Activated gamma-delta T cell (primary cell): ENCODE measurements around the gene KCNK10.

Source experiments
- DNase-seq: peaks from one replicate; lab custom pipeline; 2025; lab: John Stamatoyannopoulos, UW

KCNK10 gene

DNA sequence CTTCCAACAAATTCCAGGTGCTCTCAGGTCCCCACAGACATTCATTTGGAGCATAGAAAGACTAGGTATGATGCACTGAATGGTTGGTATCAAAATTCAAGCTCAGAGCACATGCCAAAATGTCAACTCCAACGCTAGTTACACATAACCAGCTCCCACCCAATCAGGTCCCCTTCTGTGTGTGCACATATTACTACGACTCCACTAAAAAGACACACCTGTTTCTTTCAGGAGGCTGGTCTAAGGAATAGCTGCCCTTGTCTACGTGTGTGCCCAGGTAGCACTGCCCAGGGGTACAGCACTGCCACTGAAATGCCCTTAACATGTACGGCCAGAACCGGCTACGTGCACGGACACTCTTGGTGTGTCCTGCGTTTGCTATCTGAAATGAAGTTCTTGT lies 138.1 kb downstream of the KCNK10 start:
- no peak for DNase-seq

DNA sequence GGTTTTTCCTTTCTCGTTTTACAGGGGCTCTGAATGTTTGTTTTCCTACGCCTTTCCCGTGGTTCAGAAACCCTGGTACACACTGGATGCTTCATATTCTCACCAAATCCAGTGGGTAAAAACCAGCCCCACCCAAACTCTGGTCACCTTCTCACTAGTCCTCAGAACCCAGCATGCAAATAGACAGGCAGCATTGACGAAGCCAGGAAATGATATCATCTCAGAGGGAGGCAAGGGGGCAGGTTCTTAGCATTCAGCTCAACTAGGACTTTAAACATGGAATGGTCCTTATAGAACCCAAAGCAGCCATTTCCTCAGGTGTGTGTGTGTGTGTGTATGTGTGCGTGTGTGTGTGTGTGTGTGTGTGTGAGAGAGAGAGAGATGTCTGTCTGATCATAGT lies 142.0 kb downstream of the KCNK10 start:
- no peak for DNase-seq

DNA sequence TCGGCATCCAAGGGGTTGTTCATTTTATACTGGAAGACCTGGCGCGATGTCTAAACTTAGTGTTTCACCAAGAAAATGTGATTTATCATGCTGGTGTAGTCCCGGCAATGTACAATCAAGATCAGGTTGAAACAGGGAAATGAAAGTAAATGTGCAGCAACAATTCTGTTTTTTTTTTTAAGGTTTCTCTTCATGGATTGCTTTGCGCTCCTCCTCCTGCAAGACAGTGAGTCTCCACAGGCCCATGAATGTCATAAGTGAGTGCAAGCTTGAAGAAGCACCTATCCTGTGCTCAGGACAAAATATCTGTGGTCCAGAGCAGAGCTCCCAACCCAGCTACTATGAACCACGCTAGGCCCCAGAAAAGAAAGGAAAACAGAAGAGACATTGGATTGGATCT lies 143.4 kb downstream of the KCNK10 start:
- no peak for DNase-seq

DNA sequence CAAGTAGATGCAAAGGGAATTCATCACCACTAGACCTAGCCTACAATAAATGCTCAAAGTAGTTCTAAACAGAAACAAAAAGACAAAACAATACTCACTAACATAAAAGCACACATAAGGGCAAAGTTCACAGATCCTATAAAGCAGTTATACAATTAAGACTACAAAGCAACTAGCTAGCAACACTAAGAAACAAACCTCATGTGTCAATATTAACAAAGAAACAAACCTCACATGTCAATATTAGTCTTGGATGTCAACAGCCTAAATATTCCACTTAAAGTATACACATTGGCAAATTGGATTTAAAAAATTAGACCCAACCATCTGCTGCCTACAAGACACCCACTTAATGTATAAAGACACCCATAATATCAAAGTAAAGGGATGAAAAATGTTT lies 152.7 kb downstream of the KCNK10 start:
- DNase-seq: no peak

DNA sequence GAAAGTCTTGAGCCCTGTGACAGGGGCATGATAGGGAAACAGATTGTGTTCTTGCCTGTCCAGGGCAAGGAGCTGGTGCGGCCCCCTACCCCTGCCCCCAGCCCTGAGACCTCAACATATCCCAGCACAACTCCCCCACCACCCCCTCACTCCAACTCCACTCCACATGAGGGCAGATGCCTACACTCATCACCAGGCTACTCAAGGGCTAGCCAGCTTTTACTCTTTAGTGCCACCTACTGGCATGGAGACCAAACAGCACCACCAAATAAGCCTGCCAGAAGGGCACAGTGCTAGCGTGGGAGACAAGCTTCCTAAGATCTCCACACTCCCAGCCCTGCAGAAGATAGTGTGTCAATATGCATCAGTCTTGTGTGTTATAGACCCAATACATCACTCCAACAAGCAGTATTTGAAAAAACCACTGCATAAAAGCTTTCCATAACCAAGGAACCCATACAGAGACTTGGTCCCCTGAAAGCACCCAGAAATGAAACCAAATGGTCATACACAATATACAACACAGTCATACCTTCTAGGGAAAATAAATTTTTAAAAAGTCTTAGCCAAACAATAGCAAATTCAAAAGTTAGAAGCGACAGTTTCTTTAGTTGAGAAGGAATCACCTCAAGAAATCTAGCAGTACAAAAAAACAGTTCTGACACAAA lies 154.4 kb downstream of the KCNK10 start:
- DNase-seq: no peak

DNA sequence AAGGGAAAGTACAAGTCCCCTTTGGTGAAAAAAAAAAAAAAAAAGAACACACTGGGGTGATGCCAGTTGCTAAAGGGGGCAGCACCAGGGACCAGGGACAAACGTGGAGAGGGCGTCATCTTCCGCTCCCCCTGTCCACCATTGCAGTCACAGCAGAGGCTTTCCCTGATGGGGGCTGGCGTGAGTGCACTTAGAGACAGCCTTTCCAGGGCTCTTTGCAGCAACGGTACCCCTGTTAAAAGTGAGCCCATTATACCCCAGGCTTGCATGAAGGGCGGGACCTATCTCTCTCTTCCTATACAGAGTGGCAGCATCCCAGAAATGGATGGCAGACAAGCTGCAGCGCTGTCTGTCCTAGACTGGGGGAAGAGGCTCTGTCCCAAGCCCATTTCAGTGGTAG lies 155.0 kb downstream of the KCNK10 start:
- DNase-seq: no peak

DNA sequence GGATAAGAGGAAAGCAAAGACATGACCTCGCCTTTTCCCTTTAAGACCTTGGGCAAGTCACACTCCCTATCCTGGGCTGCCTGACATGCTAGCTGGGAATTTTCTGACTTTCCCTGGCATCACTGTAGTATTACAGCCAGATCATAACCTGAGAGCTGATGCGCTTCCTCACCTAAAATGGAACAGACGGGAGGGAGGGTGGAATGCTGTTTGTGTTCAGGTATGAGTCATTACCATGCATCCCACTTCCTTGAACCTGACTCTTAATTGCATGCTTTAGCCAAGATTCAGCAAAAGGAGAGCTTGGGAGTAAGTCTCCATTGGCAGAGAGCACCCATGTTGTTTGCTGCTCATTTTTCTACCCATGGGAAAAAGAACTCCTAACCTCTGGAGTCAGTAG lies 156.5 kb downstream of the KCNK10 start:
- DNase-seq: no peak

DNA sequence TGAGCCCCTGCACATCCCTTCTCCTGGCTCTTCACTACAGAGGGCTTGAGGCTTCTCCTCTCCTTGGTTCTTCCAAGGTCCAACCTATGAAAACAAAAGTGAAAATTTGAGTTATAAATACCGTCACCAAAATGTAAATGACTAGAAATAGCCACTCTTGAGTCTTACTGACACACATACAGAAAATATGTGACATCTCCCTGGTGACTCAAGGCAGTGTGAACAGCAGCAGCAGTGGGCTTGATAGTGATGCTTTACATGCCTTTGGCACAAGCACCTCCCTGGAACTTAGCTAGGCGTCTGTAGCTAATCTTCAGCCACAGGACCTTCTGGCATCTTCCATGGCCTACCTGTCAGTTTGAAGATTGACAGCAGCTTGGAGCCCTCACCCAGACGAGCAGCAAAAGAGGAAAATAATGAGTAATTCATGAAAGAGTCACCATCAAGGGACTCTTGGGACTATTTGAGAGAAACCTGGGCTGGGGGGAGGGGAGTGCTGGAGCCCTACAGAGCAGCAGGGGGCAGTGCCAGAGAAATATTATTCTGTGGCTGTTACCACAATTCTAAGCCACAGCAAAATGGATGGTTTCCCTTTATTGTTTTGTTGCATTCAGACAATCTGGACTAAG lies 158.0 kb downstream of the KCNK10 start:
- DNase-seq: no peak

DNA sequence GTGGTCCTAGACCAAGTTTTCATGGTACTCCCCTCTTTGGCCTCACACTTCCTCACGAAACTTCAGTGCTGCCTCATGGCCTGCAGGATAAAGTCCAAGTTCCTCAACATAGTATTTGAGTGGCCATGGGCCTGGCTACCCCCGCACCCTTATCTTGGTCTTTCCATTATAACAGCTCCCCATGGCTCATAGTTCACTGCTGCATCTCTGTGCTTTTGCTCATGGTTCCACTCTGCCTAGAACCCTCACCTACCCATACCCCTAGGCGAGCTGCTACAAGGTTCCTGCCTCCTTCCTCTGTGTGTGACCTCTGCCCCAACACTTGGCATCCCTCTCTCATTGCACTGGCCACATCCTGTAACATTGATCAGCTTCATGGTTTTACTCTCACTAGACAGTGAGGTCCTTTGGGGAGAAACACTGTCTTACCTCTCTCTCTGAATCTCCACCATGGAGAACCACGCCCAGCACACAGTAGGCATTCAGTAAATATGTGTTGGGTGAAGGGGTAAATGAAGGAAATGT lies 159.3 kb downstream of the KCNK10 start:
- DNase-seq: no peak

DNA sequence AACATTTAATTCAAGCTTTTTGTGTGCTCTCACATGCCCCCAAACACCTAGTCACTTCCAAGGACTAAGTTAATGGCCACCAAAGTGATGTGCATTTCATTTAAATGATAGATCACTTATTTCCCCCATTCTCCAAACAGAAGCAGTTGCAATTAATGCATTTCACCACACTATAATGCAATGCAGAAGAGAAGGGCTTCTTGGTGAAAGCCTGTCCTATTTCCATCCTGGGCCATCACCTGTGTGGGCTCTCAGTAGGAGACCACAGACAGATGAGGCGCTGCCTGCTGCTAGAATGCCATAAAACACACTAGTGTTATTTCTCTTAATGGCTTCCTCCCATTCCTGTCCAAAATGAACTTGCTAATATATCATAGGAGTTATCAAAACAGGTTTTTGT lies 166.9 kb downstream of the KCNK10 start:
- no peak for DNase-seq

DNA sequence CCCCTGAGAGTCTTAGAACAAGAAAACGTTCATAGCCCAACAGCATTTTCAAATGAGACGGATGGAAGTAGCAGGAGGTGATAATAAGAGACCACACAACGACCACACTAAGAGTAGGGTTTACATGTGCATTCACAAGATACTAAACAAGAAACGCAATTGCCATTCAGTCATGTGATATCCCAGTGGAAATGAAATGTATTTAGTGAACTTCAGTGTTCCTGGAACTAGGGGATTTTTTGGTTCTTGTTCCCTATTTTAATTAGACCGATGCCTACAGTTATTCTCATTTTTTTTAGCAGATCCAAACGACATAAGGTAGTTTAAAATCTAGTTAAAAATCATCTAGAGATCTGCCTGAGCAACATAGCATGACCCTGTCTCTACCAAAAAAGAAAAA lies 168.1 kb downstream of the KCNK10 start:
- DNase-seq: no peak

DNA sequence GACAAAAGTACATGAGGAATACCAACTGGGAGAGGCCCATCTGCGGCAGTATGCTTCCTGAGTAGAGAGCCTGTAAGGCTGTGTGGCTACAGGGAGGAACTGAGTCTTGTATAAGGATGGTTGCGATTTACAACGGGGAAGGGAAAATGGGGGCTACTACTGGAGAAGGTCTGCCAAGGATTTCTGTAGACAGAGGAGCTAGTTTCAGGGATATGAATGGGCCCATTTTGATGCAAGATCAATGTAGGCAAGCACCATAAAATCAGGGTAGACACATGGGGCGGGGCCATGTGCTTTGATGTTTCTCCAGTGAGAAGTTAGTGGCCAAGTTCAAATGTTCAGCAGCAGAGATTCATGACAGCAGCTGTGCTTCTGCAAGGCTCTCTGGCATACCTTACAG lies 168.7 kb downstream of the KCNK10 start:
- no peak for DNase-seq

DNA sequence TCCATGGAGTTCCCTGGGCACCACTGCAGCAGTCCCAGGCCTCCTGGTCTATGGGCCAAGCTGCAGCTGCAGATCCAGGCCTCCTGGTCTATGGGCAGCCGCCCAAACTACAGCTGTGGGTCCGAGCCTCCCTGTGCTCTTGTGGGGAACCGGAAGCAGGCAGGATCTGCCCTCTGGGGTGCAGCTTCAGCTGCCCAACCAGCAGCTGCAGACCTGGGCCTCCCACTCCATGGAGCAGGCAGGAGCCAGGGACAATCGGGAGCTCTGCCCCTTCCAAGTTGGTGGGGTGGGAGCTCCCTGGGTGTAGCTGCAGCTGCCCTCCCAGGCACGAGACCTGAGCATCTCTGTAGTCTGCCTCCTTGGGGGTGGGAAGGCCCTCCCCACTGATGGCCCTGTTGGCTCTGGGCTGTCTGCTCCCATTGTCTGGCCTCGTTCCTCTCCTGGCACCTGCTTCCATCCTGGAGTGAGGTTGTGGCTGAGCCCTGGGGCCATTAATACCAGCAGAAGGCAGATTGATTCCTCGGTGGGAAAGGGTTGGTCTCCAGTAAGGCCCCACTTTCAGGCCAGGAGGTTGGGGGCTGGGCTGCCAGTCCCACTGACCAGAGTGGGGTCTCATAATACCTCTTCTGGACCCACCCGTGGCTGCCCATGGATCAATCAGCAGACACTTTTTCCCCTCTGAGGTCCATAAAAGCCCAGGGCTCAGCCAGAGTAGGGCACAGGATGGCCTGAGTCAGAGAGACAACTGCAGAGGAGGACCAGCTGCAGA lies 176.0 kb downstream of the KCNK10 start:
- DNase-seq: no peak

DNA sequence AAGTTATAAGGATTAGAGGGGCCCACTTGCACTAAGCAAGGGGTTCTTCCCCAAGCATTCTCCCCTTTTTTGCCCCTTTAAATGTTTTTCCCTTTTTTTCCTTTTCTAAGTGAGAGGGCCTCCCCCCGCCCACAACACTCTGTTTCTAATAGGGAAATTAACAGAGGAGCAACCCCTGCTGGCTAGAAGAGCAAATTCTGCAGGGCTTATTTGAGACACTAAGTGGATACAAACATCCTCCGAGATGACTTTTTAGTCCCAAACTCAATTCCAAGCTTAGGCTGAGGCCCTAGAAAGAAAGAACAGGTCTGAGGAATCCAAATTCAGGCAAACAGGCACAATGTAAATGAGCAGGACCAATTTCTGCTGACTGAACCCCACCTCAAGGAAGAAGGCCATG lies 179.3 kb downstream of the KCNK10 start:
- no peak for DNase-seq

DNA sequence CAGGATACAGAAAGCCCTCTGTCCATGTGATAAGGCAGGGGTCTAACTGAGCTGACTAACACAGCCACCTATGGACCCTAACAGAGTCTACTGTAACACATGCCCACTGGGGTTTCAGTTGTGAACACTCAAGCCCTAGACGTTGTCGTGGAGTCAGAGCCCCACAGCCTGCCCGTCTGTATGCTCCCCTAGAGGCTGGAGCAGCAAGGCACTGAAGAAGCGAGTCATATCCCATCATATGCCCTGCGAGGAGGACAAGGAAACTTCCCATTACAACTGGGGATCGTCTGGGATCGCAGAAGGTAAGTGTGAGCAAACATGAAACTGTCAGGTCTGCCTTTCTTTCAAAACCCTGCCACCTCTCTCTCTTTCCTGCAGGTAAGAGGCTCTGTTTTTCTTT lies 180.1 kb downstream of the KCNK10 start:
- no peak for DNase-seq

DNA sequence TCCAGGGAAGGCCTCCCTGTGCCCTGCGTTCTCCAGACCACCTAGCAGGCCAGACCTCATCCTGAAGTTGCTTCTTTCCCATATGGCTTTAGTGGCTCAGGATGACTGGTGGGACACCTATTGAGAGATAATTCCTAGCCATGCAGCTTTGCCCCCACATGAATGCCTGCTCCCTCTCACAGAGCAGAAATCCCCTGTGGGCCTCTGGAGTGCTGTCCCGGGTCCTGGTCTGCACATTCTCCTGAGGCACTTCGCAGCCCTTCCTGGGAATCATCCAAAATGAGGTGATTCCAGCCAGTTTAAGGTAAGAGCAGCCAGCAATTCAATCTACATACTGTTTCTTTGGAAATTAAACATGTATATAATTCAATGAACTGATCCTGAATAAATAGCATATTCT lies 182.2 kb downstream of the KCNK10 start:
- no peak for DNase-seq

DNA sequence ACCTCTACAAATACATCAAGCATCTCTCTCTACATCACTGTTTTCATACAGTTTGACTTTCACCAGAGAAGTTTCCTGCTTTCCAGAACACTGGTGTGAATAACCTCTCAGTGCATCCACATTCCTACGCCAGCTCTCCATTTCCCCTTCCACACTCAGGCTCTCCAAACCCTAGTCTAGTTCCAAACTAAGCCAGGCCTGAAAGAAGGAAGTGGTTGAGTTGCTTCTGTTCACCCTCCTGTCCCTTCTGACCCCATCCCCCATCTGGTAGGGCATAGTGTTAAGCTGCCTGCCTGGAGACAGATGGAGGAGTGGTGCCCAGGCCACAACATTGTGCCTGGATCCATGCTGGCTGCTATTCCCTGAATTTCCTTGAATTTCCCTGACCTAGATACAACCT lies 185.7 kb downstream of the KCNK10 start:
- DNase-seq: no peak
